H1 (cell line): ENCODE measurements around the gene CPLANE2. TPM values are rescaled to one million over a fixed set of nuclear protein-coding genes. Genes with fewer than 3 reads are reported as not detected.

Experiments used
- CTCF ChIA-PET: fragments of 300-600 bp; sonication (Branson Sonifier 250); formaldehyde crosslinking; loops from one replicate; lab custom pipeline; 2021; ENCODE audit not compliant: partially characterized antibody; lab: Charles Lee
- POLR2A ChIA-PET: fragments of 300-600 bp; sonication (Branson Sonifier 250); formaldehyde crosslinking; loops from one replicate; lab custom pipeline; 2021; ENCODE audit warnings: inconsistent platforms; ENCODE audit not compliant: partially characterized antibody; lab: Charles Lee
- DNase-seq, 2 experiments: peaks; one replicate each; pipeline versions ENCODE4 v3.0.0 to v3.0.0-alpha.2; 2010 to 2022; ENCODE audit warnings: low spot score in 2 of 2, low read depth in 1 of 2, mixed read lengths in 1 of 2
- FAIRE-seq: peaks from 2 replicates; lab custom pipeline; 2011; peaks lifted over from hg19 to GRCh38; lab: Jason Lieb, UNC
- H2AFZ ChIP-seq: 2 replicates; pipeline ENCODE4 v1.8.1; 2012; ENCODE audit warnings: low read length, inconsistent platforms
- H2AK5ac ChIP-seq: 2 replicates; pipeline ENCODE4 v1.6.1; 2013; ENCODE audit warnings: low read depth, low read length
- H2BK120ac ChIP-seq: replicated peaks from 2 replicates; pipeline ENCODE3; 2013; ENCODE audit warnings: low read depth, low read length, inconsistent platforms
- H2BK12ac ChIP-seq: 2 replicates; pipeline ENCODE4 v1.6.1; 2013; ENCODE audit warnings: low read depth, low read length
- H2BK15ac ChIP-seq: 2 replicates; pipeline ENCODE4 v1.6.1; 2013; ENCODE audit warnings: low read length
- H2BK20ac ChIP-seq: 2 replicates; pipeline ENCODE4 v1.6.1; 2013; ENCODE audit warnings: low read length
- H2BK5ac ChIP-seq: 2 replicates; pipeline ENCODE4 v1.6.1; 2013; ENCODE audit warnings: low read depth, low read length
- H3K14ac ChIP-seq: 2 replicates; pipeline ENCODE4 v1.6.1; 2013; ENCODE audit warnings: inconsistent platforms; ENCODE audit not compliant: insufficient read length
- H3K18ac ChIP-seq: 2 replicates; pipeline ENCODE4 v1.6.1; 2013; ENCODE audit warnings: low read length; ENCODE audit errors: extremely low read depth
- H3K23ac ChIP-seq: 2 replicates; pipeline ENCODE4 v1.6.1; 2013; ENCODE audit warnings: inconsistent platforms; ENCODE audit not compliant: insufficient read length
- H3K23me2 ChIP-seq: 2 replicates; pipeline ENCODE4 v1.6.1; 2013; ENCODE audit warnings: low read depth, low read length
- H3K27ac ChIP-seq: 2 replicates; pipeline ENCODE4 v1.6.1; 2011; ENCODE audit warnings: low read depth, low read length, inconsistent platforms
- H3K27me3 ChIP-seq, 4 experiments: replicated peaks in 1 of 4; 1 replicate in 1 of 4; 2 replicates in 3 of 4; pipeline versions ENCODE4 v1.6.1 to v1.8.1; 2011 to 2013; ENCODE audit warnings: low read length in 3 of 4, mild to moderate bottlenecking in 3 of 4, inconsistent platforms in 2 of 4, mixed read lengths in 2 of 4, moderate library complexity in 1 of 4; ENCODE audit not compliant: control insufficient read depth in 3 of 4, insufficient read depth in 3 of 4; ENCODE audit errors: extremely low read depth in 1 of 4
- H3K36me3 ChIP-seq, 4 experiments: 2 replicates each; pipeline versions ENCODE4 v1.6.1 to v1.8.1; 2011 to 2013; ENCODE audit warnings: mild to moderate bottlenecking in 4 of 4, low read length in 3 of 4, moderate library complexity in 2 of 4, control low read depth in 1 of 4, inconsistent platforms in 1 of 4; ENCODE audit not compliant: insufficient read depth in 4 of 4, control insufficient read depth in 2 of 4
- H3K4ac ChIP-seq: replicated peaks from 2 replicates; pipeline ENCODE3; 2013; ENCODE audit warnings: low read length, low read depth, mixed read lengths, inconsistent platforms; ENCODE audit not compliant: insufficient read length
- H3K4me1 ChIP-seq, 4 experiments: replicated peaks in 1 of 4; 1 replicate in 1 of 4; 2 replicates in 3 of 4; pipeline versions ENCODE4 v1.6.1 to v1.8.1; 2011 to 2013; ENCODE audit warnings: low read length in 3 of 4, inconsistent platforms in 2 of 4, mixed read lengths in 1 of 4; ENCODE audit not compliant: insufficient read depth in 4 of 4, control insufficient read depth in 3 of 4
- H3K4me2 ChIP-seq, 2 experiments: 2 replicates each; pipeline versions ENCODE4 v1.6.1 to v1.8.1; 2011 to 2013; ENCODE audit warnings: low read depth in 2 of 2, low read length in 2 of 2, control low read depth in 1 of 2, inconsistent platforms in 1 of 2, mild to moderate bottlenecking in 1 of 2; ENCODE audit not compliant: insufficient read depth in 1 of 2
- H3K4me3 ChIP-seq, 4 experiments: fragments of 200-600, 300-600 bp in 1 of 4; sonication (generic), shearing (Covaris generic), sonication (Bioruptor Twin) in 1 of 4; 2 replicates each; pipeline versions ENCODE4 v1.5.1 to v1.8.1; 2011 to 2016; ENCODE audit warnings: low read length in 4 of 4, low read depth in 3 of 4, control low read depth in 2 of 4, inconsistent platforms in 2 of 4, mild to moderate bottlenecking in 2 of 4, mixed read lengths in 1 of 4, moderate library complexity in 1 of 4; ENCODE audit not compliant: insufficient read depth in 2 of 4; ENCODE audit errors: extremely low read depth in 1 of 4
- H3K56ac ChIP-seq: replicated peaks from 2 replicates; pipeline ENCODE3; 2013; ENCODE audit warnings: low read depth, mild to moderate bottlenecking, mixed read lengths, low read length, inconsistent platforms; ENCODE audit not compliant: insufficient read length
- H3K79me1 ChIP-seq: 2 replicates; pipeline ENCODE4 v1.6.1; 2013; ENCODE audit warnings: low read depth, low read length, control low read depth
- H3K79me2 ChIP-seq, 2 experiments: 2 replicates each; pipeline versions ENCODE4 v1.6.1 to v1.8.1; 2012 to 2013; ENCODE audit warnings: low read length in 2 of 2, mild to moderate bottlenecking in 2 of 2, inconsistent platforms in 1 of 2; ENCODE audit not compliant: insufficient read depth in 2 of 2, control insufficient read depth in 1 of 2
- H3K9ac ChIP-seq, 4 experiments: replicated peaks in 1 of 4; 1 replicate in 1 of 4; 2 replicates in 3 of 4; pipeline versions ENCODE4 v1.6.1 to v1.8.1; 2011 to 2013; ENCODE audit warnings: low read depth in 3 of 4, low read length in 3 of 4, control low read depth in 2 of 4, mild to moderate bottlenecking in 2 of 4, moderate library complexity in 2 of 4, inconsistent platforms in 1 of 4; ENCODE audit errors: extremely low read depth in 1 of 4
- H3K9me3 ChIP-seq, 2 experiments: 2 replicates each; pipeline versions ENCODE4 v1.6.1 to v1.8.1; 2012 to 2013; ENCODE audit warnings: mild to moderate bottlenecking in 2 of 2, moderate library complexity in 2 of 2, control low read depth in 1 of 2, inconsistent platforms in 1 of 2, low read depth in 1 of 2, low read length in 1 of 2, mixed read lengths in 1 of 2; ENCODE audit not compliant: insufficient read depth in 2 of 2
- H4K20me1 ChIP-seq, 2 experiments: replicated peaks in 1 of 2; 2 replicates each; pipeline versions ENCODE3 to v1.8.1; 2011 to 2013; ENCODE audit warnings: inconsistent platforms in 2 of 2, low read length in 2 of 2, mild to moderate bottlenecking in 1 of 2; ENCODE audit not compliant: insufficient read depth in 2 of 2, control insufficient read depth in 1 of 2
- H4K5ac ChIP-seq: 2 replicates; pipeline ENCODE4 v1.6.1; 2013; ENCODE audit warnings: low read length, low read depth, mixed read lengths, inconsistent platforms; ENCODE audit not compliant: insufficient read length
- H4K8ac ChIP-seq: 2 replicates; pipeline ENCODE4 v1.8.0; 2013; ENCODE audit warnings: mild to moderate bottlenecking, moderate library complexity, low read length, inconsistent platforms; ENCODE audit not compliant: insufficient read depth; ENCODE audit errors: extremely low read depth
- H4K91ac ChIP-seq: replicated peaks from 2 replicates; pipeline ENCODE3; 2013; ENCODE audit warnings: low read length, mixed read lengths, inconsistent platforms; ENCODE audit not compliant: insufficient read length
- BCL11A ChIP-seq, 2 experiments: IDR thresholded peaks; one replicate each; pipeline ENCODE4 v1.6.1; 2011; ENCODE audit warnings: low read depth in 2 of 2, low read length in 2 of 2, mild to moderate bottlenecking in 2 of 2
- CREB1 ChIP-seq: IDR thresholded peaks from 2 replicates; pipeline ENCODE4 v1.6.1; 2012; ENCODE audit warnings: inconsistent platforms
- CTBP2 ChIP-seq: IDR thresholded peaks from 2 replicates; pipeline ENCODE4 v1.7.0; 2011; ENCODE audit warnings: borderline replicate concordance, mild to moderate bottlenecking, moderate library complexity, mixed read lengths, low read length; ENCODE audit not compliant: insufficient read depth, insufficient read length
- JUN ChIP-seq: IDR thresholded peaks from 2 replicates; pipeline ENCODE4 v1.6.1; 2011; ENCODE audit warnings: low read depth, mild to moderate bottlenecking, improper control_type of control experiment, low read length
- KDM5A ChIP-seq: fragments of 200-600 bp; IDR thresholded peaks from 2 replicates; pipeline ENCODE4 v1.7.1; 2012; ENCODE audit warnings: mild to moderate bottlenecking, low read length, inconsistent platforms, mixed read lengths
- MAFK ChIP-seq: IDR thresholded peaks from 2 replicates; pipeline ENCODE4 v1.6.1; 2012; ENCODE audit warnings: low read depth, mild to moderate bottlenecking, improper control_type of control experiment, low read length
- NANOG ChIP-seq: IDR thresholded peaks from 2 replicates; pipeline ENCODE4 v1.6.1; 2011; ENCODE audit warnings: low read length, low read depth, mild to moderate bottlenecking, inconsistent platforms; ENCODE audit not compliant: insufficient read depth, poor library complexity, severe bottlenecking
- NRF1 ChIP-seq: IDR thresholded peaks from 2 replicates; pipeline ENCODE4 v1.6.1; 2011; ENCODE audit warnings: mild to moderate bottlenecking, low read depth, low read length, improper control_type of control experiment
- PHF8 ChIP-seq: fragments of 200-600 bp; sonication (generic); conservative IDR thresholded peaks from 2 replicates; pipeline ENCODE4 v1.7.1; 2012; ENCODE audit warnings: low read depth, mild to moderate bottlenecking, inconsistent platforms, low read length, moderate library complexity
- POLR2A ChIP-seq, 2 experiments: IDR thresholded peaks; 1 replicate in 1 of 2; 2 replicates in 1 of 2; pipeline ENCODE4 v1.6.1; 2011; ENCODE audit warnings: low read depth in 2 of 2, low read length in 2 of 2, mild to moderate bottlenecking in 2 of 2; ENCODE audit errors: control extremely low read depth in 1 of 2
- WGBS, 2 experiments: shearing (Covaris generic) in 1 of 2; methylation state at CpG; one replicate each; pipeline versions ENCODE4 v1.1.6 to v1.1.7; 2013 to 2015; ENCODE audit warnings: low lambda C conversion rate in 2 of 2, mixed read lengths in 2 of 2, inconsistent platforms in 1 of 2, low coverage in 1 of 2, missing lambda C conversion rate in 1 of 2; ENCODE audit not compliant: insufficient replicate concordance in 2 of 2, insufficient coverage in 1 of 2, insufficient read length in 1 of 2; ENCODE audit errors: extremely low coverage in 1 of 2, missing lambda C conversion rate in 1 of 2; 5-methylcytosine and 5-hydroxymethylcytosine counted together
- polyA plus RNA-seq, 7 experiments: library from polyadenylated mRNA; depleted of rRNA in 3 of 7; stranded (reverse) in 5 of 7; unstranded in 2 of 7; fragments of >200 nt in 5 of 7; fragments of 200-250 nt in 2 of 7; gene quantifications; 1 replicate in 5 of 7; 2 replicates in 1 of 7; 4 replicates in 1 of 7; pipeline versions ENCODE4 v1.2.1 to v1.2.3, GENCODE V29; 2011 to 2013; ENCODE audit warnings: missing spikeins in 2 of 7, mixed read lengths in 2 of 7
- total RNA-seq: library from RNA; stranded (reverse); fragmentation: NEBNext Ultra II Directional; extraction: Animal tissue kit (Norgen Biotek cat#: 25700); gene quantifications from 2 replicates; pipeline ENCODE4 v1.2.1, GENCODE V29; 2021
- TF ChIP-seq, protein P1 (sequence below): IDR thresholded peaks from 2 replicates; pipeline ENCODE4 v1.6.1; 2012; ENCODE audit warnings: inconsistent platforms
- TF ChIP-seq, protein P2 (sequence below): IDR thresholded peaks from 2 replicates; pipeline ENCODE4 v1.6.1; 2012; ENCODE audit warnings: inconsistent platforms

Gene CPLANE2
- total and polyA plus RNA-seq, 2 of the 8 experiments (the other 6 are each of a cell fraction or from before 2014, with no cell fraction given): 2.3 to 2.5 TPM

DNA sequence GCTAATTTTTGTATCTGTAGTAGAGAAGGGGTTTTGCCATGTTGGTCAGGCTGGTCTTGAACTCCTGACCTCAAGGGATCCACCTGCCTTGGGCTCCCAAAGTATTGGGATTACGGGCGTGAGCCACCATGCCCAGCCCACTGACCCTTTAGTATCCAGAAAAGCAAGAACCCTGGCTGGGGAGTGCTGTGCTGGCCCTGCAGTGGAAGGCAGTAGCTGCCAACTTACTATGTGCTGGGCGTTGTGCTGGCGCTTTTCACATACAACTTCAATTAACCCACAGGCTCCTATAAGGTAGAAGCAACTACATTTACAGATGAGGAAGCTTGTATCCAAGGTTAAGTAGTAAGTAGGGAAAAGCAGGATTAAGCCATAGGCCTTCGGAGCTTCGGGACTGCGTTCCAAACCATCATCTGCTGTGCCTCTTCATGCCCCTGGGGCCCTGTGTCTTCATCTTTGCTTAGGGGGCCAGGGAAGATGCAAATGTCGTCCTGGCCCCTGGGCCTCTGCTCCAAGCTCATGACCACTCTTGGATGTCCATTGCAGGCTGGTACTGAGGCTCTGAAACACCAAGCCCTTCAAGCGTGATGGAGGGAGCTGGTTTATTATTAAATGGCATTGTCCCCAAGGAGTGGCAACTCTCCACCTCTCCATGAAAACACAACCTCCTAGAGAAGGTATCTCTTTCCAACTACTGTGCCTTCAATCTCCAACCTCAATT is 8.7 kb upstream of the CPLANE2 start:
- no peak overlapping the region for H3K9ac ChIP-seq
- no peak overlapping the region for H4K91ac ChIP-seq
- ChIA-PET CTCF (interaction anchor here (0.6 to 9.0 kb wide), 23 partner anchors 14 to 174 kb away, joined by 3 to 106 read pairs (median 5); partner anchors contain the start of genes ARHGEF19, CPLANE2 and FAM131C), POLR2A (interaction anchor here (0.6 to 1.4 kb wide), 4 partner anchors 11 to 117 kb away, joined by 3 read pairs; no protein-coding TSS in a partner anchor)
- no peaks in the 10 kb centered on the region for H3K27me3 ChIP-seq
- no peak overlapping the region for H3K4me2 ChIP-seq
- H3K23ac ChIP-seq: no peak overlapping the region
- H3K9me3 ChIP-seq: no peaks in the 10 kb centered on the region
- no peak overlapping the region for H3K27ac ChIP-seq
- H3K14ac ChIP-seq: no peak overlapping the region
- WGBS, 2 experiments: 93% methylated on average over 9 of the region's 9 CpGs; no CpG with 5 or more reads in 1 of the 2 experiments
- H3K79me2 ChIP-seq: no peaks in the 10 kb centered on the region
- H2AK5ac ChIP-seq: no peak overlapping the region
- no peak overlapping the region for H2AFZ ChIP-seq
- H2BK120ac ChIP-seq: no peak overlapping the region
- H2BK5ac ChIP-seq: no peak overlapping the region
- DNase-seq (no peak), FAIRE-seq (no peak)
- no peak overlapping the region for H3K4me3 ChIP-seq
- H4K8ac ChIP-seq: no peak overlapping the region
- H3K4me1 ChIP-seq: peaks cover 0 to 3% (median 0%) of the 10 kb centered on the region in 4 experiments; a peak in 1 of 7 replicates
- H3K23me2 ChIP-seq: no peaks in the 10 kb centered on the region
- H2BK12ac ChIP-seq: no peak overlapping the region
- H3K79me1 ChIP-seq: no peaks in the 10 kb centered on the region
- no peak overlapping the region for H2BK15ac ChIP-seq
- peaks cover 0 to 6% (median 3%) of the 10 kb centered on the region in 4 experiments; a peak in 4 of 8 replicates for H3K36me3 ChIP-seq
- H3K4ac ChIP-seq: no peak overlapping the region
- H4K5ac ChIP-seq: no peak overlapping the region
- no peak overlapping the region for H2BK20ac ChIP-seq
- H4K20me1 ChIP-seq: peaks cover 3 to 5% of the 10 kb centered on the region in 2 experiments
- no peak overlapping the region for H3K18ac ChIP-seq
- no peak overlapping the region for H3K56ac ChIP-seq
- TF ChIP-seq KDM5A (no peak), PHF8 (no peak), BCL11A (IDR thresholded peaks at IDR 0.05; ENCODE audit: low read depth in 2 of 2, low read length in 2 of 2) (no peak), CREB1 (no peak), NRF1 (no peak), POLR2A (IDR thresholded peaks at IDR 0.05; ENCODE audit: control extremely low read depth in 1 of 2, low read depth in 2 of 2, low read length in 2 of 2) (no peak), CTBP2 (no peak), JUN (no peak), MAFK (no peak), NANOG (no peak)
- TF ChIP-seq, protein P1, sequence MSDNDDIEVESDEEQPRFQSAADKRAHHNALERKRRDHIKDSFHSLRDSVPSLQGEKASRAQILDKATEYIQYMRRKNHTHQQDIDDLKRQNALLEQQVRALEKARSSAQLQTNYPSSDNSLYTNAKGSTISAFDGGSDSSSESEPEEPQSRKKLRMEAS: no peak
- TF ChIP-seq, protein P2, sequence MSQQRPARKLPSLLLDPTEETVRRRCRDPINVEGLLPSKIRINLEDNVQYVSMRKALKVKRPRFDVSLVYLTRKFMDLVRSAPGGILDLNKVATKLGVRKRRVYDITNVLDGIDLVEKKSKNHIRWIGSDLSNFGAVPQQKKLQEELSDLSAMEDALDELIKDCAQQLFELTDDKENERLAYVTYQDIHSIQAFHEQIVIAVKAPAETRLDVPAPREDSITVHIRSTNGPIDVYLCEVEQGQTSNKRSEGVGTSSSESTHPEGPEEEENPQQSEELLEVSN: no peak
